ENCODE data around the gene STK25.

STK25 gene

DNA sequence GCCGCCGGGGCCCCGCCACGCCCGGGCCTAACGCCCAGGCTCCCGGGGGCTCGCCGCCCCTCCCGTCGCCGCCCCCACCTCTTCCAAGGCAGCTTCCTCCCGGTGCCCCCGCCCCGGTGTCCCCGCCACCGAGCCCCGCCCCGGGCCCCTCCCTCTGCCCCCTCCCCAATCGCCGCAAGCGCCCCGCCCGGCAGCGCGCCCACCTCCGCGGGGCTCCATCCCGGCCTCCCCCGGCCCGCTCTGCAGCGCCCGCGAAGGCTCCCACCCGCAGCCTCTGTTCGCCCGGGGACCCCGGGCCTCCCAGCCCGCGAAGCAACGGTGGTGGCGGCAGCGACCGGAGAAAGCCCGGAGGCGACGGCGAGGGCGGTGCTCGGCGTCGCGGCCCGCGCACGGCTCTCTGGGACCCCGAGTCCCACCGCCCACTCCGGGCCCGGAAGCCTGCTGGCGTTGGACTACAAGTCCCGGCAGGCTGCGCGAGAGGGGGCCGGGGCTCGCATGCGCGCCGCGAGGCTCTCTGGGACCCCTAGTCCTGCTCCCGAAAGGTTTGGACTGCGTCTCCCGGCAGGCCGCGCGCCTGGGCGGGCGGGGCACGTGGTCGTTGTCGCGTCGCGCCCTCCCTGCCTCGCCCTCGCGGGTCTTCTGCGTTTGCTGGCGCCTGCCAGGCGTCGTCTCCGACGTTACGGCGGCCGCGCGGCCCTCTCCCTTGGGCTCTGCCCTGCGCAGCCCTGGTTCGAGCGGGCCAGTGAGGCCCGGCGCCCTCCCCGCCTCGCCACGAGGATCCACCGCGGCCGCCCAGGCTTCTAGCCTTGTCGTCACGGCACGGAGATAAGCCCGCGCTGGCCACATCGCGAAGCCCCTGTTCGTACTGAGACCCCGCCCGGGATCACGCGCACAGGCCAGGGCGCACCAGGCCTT is at the start of gene STK25:
TSS of gene STK25 (minus strand) at position 345 of the 915 bp plus-strand sequence. CDS start 549 bp downstream, outside the sequence.
- peak; percentile 98 for DNase-seq (ENCODE audit: low read depth)

DNA sequence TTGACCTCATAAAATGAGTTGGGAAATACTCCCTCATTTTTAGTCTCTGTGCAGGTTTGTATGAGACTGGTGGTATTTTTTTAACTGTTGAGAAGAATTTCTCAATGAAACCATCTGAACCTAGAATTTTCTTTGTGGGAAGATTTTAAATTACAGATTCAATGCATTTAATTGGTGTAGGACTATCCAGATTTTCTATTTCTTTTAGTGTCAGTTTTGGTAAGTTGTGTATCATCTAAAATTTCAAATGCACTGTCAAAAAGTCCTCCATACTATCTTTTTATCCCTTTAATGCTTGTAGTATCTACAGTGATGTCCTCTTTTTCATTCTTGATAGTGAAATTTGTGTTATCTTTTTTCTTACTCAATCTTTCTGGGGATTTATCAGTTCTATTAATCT is 48.4 kb upstream of the STK25 start:
- DNase-seq (ENCODE audit: low read depth) = no peak

DNA sequence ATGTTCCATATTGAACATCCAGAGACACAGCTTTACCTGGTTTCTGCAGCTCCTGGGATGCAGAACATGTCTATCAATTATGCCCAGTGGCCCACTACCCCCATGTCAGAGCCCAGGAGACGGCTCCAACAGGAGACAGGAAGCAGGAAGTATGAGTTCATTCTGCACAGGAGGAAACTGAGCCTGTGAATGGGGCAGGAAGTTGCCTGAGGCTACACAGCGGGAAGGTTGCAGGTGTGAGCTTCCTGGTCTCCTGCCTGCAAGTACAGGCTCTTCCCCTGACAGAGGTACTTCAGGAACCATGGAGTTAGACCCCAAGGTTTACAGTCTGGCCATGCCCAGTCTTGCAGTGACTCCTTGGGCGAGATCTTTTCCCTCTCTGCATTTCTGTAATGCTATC is 47.3 kb upstream of the STK25 start:
- DNase-seq (ENCODE audit: low read depth) = no peak

DNA sequence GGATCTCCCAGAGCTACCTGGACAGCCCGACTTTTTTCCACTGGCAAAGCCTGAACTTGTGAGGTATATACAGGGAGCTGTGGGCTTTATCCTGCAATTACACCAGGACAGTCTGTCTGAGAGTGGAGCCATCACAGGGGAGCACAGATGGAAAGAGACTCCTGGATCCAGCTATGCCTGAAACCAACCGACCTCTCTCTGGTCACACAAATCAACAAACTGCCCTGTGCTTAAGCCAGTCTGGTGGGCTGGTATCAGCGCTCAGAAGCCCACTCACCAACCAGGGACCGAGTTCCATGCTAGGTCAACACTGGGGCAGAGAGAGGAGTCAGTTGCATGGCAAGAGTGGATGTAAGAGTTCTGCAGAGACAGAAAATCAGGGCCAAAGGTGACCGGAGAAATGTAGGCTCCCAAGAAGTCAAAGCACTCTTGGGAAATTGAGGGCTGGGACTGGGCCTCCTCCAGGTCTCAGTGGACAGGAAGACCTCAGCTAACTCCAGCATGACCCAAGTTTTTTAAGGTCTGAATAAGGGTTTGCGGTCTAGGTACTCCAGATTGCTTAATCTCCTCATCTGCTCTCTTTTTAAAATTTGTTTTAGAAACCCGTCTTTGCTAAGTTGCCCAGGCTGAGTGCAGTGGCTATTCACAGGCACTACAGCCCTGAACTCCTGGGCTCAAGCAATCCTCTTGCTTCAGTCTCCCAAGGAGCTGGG is 46.4 kb upstream of the STK25 start:
- DNase-seq (ENCODE audit: low read depth) = no peak

DNA sequence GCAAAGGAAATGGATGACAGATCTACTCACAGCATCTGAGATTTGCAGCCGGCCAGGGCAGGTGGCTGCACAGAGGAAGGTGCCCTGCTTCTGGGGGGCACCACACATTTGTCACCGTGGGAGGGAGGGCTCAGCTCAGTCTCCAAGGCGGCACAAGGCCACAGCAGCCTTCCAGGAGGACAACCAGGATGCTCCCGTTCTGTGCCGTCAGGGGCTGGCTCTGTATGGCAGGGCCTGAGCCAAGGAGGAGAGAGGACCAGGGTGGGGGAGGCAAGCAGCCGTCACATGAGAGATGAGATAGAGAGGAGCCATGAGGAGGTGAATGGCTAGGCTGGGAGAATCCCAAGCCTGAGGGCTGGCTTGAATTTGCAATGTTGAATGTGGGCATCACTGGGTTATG is 45.6 kb upstream of the STK25 start:
- DNase-seq (ENCODE audit: low read depth) = no peak

DNA sequence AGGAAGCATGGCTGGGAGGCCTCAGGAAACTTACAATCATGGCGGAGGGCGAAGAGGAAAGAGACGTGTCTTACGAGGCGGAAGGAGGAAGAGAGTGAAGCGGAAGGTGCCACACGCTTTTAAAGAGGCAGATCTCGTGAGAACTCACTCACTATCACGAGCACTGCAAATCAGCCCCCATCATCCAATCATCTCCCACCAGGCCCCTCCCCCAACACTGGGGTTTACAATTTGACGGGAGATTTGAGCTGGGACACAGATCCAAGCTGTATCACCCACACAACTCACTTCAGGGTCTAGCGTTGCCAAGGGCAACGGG is 45.1 kb upstream of the STK25 start:
- DNase-seq (ENCODE audit: low read depth) = no peak

DNA sequence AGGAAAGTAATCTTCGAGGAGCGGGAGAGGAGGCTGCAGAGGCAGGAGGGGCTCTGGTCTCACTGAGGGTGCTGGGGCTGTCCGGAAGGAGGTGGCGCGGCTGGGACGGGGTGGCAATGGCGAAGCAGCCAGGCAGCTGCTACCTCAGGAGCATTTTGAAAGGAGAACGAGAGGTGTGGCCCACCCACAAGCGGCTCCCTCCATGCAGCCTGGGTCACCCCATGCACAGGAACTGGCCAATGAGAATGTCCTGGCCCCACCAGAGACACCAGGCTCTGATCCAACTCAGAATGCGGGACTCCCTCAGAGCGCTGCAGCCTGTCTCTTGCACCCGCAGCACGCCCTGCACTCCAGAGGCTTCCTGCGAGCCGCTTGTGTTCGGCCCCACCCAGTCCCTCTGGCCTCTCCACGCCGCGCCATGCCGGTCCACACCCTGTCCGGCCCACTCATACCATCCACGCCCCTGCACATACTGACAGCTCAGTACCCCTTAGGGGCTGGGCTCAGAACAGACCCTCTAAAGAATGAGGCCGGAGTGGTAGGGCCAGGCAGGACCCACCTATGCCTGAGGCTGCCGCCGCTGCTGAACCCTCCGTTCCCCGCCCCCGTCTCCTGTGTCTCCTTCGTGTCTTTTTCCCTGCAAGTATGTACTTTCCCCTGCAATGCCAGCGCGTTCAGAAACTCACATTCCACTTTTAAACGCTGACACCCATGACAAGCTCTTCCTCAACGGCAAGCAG is 43.8 kb upstream of the STK25 start:
- no peak for DNase-seq (ENCODE audit: low read depth)

DNA sequence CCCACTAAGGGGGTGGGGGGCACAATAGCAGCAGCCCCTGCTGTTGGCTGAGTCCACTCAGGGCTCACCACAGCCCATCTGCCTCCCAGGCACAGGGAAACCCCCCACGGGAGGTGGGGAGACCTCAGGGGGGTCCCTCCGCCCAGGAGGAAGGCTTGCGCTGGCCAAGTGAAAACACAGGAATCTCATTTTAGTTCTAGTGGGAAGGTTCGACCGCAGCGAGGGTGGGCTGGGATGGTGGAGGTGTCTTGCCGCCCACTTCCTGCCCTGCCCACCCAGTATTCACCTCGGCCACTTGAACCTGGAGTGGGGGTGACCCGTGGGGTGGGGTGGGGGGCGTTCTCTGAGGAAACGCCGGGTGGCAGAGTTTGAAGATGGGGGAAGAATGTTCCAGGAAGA is 43.2 kb upstream of the STK25 start:
- no peak for DNase-seq (ENCODE audit: low read depth)

DNA sequence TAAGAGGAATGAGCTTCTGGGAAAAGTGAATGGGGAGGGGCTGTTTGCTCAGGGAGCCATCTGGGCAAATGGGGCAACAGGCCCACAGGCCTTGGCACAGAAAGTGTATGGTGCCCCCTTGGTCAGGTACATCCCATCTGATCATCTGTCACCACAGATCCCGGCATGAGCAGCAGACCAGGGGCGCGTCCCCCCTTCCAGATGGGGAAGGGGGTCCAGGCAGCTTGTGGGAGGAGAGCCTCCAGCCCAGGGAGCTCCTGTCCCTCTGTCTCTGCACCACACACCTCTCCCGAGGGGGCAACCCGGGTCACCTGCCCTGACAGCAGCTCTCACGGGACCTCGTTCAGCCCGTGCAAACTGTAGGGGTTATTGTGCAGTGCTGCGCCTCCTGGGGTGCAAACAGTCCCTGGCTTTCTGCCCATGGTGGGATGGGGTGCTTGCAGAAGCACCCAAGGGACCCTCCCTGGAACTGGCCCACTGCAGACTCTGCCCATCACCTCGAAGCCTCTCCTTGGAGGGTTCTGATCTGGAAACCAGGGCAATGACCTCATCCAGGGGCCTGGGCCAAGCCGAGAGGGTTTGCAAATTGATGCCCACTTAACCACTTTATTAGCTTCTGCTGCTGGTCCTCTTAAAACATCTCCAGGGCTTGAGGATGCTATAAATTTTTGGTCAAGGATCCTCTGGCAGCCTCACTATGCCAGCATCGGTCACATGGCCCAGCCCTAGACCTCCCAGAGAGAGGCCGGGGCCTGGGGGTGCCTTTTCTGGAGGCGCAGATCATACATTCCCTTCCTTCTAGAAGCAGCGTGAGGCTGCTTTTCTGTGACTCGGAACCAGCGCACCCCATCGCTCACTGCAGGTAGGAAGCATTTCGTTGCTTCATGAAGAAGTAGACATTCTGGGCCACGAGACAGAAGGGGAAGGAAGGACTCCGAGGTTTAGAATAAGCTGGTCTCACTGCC is 42.5 kb upstream of the STK25 start:
- no peak for DNase-seq (ENCODE audit: low read depth)

DNA sequence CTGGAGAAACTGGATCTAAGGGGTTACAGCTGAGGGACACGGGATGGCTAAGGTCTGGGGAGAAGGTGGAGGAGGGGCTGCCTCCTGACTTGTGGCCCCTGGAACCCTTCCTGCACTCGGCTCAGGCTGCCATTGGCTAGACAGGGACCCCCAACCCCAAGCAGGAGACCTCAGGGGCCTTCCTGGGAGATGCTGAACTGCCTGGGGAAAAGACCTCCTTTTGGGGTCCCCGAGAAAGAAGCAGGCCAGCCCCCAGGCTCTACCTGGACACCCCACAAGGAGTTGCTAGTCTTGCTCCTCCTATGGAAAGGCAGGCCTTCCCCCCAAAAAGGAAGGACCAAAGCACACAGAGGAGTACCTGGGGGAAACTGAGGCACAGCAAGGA is 40.1 kb upstream of the STK25 start:
- DNase-seq (ENCODE audit: low read depth) = no peak

DNA sequence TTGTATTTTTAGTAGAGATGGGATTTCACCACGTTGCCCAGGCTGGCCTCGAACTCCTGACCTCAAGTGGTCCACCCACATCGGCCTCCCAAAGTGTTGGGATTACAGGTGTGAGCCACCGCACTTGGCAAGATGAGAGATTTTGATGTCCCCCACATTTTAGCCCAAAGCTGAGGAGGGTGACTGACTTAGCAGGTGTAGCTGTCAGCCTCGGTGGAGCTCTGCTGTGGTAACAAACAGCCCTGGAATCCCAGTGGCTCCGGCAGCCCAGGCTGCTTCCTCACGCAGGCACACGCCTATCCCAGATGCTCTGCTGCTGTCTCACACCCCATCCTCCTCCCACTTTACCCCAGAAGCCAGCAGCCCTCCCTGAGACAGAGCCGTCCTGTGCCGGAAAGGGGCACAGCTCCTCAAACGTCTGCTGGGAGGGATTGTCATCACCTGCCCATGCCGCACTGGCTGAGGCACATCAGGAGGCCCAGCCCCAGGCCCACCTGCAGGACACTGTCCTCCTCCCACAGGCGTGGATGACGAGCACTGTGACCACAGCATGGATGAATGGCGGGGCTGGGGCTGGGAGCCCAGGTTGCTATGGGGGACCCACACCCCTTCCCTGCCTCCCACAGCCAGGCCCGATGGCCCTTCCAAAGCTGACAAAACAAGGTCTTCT is 39.5 kb upstream of the STK25 start:
- no peak for DNase-seq (ENCODE audit: low read depth)

DNA sequence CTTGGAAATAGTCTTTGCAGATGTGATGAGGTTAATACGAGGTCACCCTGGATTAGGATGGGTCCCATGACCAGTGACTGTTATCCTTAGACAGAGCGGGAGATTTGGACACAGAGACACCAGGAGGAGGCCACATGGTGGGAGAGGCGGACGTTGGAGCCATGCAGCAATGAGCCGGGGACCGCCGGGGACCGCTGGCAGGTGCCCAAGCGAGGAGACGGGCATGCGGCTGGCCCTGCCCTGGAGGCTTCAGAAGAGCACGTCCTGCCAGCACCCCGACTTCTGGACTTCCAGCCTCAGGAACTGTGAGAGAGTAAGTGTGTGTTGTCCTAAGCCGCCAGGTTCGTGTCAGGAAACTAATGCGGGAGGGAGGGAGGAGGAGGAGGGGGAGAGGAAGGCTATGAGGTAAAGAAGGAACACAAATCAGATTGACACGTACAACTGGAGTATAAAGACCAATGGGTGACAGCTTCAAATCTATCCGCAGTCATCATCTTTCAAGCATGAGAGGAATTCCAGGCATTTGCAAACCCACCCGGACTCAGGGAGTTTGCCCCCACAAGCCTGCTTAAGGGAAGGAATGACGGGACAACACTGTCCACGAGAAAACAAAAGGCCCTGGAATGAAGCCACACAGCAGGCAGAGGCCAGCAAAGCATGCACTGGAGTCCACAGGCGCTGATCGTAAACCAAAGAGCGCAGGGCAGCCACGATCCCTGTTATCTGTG is 38.6 kb upstream of the STK25 start:
- peak; percentile 100 for DNase-seq (ENCODE audit: low read depth)

DNA sequence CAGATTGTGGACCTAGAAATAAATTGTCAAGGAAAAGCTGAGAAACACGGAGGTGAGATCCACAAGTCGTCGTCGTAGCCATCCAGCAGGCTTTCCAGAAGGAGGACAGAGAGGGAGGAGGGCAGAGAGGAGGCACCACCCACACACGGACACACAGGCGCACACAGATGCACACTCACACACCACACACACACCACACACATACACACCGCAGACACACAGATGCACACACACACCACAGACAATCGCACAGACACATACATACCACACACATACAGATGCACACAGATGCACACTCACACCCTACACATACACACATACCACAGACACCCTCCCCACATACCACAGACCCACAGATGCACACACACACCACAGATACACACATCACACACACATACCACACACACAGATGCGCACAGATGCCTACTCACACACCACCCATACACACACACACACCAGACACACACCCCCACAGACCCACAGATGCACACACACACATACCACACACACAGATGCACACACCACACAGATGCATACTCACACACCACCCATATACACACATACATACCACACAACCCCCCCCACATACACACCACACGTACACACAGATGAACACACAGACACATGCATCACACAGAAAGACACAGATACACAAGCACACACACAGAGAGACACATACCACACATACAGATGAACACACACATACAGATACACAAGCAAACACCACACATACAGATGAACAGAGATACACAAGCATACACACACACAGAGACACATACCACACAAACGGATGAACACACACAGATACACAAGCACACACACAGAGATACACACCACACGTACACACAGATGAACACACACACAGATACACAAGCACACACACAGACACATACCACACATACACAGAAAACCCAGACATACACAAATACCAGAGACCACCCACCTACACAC is 37.4 kb upstream of the STK25 start:
- no peak for DNase-seq (ENCODE audit: low read depth)

DNA sequence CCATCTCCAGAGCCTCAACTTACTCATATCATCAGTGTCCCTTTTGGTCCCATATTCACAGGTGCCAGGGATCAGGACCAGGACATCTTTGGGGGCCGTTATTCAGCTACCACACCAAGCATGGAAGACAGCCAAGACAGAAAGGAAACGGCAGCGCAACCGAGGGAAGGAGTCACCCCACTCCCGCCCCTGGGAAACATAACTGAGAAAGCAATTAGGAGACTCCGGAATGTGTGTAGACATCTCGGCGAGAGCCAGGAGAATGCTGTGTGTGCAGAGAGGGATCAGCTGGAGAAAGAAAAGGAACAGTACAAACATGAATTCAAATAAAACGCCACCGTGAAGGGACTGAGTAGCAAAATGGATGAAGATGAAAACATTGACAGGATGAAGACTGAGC is 36.7 kb upstream of the STK25 start:
- peak; percentile 86 for DNase-seq (ENCODE audit: low read depth)

DNA sequence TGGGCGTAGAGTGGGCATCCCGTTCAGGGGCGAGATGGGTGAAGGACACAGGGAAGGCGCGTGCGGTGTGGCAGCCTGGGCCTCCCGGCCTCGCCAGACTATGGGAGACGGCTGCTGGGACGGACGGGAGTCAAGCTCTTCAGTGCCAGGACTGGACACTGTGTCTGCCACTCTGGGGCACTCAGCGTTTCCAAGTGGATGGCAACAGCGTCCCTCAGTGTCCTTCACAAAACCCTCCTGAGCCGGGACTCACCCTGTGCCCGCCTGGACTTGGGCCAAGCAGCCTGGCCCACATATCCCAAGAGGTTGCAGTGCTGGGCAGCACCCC is 33.9 kb upstream of the STK25 start:
- DNase-seq (ENCODE audit: low read depth) = no peak

DNA sequence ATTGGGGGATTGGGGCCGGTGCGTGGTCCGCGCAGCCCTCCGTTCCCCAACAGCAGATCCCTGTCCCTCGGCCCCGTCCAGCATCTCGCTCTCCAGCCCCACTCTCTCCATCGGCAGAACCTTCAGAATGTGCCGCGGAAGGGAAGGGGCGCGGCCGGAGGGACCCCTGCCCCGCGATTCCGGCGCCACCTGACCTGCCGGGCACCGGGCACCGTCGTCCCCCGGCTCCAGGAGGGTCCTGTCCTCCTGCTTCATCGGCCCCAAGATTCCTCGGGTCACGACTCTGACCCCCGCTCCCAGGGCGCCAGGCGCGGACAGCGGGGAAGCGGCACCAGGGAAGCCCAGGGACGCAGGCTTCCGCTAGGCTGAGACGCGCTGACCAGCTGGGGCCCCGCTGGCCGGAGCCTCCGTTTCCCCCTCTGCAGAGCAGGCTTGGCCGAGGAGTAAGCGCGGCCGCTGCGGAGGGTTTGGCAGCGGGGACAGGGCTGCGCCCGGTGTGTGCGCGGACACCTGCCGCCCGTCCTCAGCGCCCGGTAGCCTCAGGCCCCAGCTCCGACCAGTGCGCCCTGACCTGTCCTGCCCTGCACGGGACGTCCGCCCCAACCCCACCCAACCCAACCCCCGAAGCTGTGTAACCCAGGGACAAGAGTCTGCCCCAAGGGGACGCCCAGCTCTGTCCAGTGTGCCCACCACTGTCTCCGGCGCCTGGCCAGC is 33.3 kb upstream of the STK25 start:
- DNase-seq (ENCODE audit: low read depth) = no peak

DNA sequence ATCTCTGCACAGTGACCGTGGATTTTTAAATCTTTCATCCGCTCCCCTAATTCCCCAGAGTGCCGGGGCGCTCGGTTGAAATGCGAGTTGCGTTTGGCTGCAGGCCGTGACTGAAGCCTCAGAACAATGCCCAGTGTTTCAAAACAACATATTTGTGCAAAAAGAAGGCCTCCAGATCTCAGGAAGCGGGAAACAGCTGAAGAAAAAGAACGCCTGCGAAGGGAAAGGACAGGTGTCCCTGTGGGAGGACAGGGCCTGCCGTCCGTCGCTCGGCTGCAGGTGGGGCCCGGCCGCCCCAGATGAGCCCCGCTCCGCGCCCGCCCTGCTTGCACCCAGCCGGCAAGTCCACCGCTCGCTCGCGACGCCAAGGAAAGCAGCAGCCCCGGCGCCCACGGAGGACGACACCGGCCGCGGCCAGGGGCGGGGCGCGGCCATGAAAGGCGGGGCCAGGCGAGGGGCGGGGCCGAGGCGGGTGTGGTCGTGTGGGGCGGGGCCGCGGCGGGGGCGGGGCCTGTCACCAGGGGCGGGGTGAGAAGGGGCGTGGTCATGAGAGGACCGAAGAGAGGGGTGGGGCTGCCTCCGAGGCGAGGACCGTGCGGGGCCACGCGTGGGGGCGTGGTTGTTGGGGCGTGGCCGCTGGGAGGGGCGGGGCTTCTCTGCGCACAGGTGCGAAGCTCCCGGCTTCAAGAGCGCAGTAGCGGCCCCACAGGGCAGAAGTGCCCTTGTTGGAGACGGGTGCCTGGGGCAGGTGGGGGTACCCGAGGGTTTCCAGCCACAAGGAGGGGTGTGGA is 32.6 kb upstream of the STK25 start:
- DNase-seq (ENCODE audit: low read depth) = peak; percentile 71

DNA sequence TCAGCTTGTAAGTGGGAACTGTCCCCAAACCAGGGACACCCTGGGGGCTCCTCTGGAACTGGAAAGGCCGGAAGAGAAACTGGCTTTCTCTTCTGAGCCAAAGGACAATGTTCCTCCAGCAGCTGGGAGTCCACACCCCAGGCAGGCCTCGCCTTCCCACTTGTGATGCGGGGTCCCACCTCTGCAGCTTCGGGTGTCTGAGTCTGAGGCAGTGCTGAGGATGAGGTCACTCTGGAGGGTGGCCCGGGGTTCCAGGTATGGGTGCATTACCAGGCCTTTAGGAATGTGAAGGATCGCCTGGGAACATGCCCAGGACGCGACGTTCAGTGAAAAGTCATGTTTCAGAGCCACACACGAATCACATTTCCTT is 32.0 kb upstream of the STK25 start:
- no peak for DNase-seq (ENCODE audit: low read depth)
